ENCODE results near the gene PDHB. TPM values are rescaled to one million over a fixed set of nuclear protein-coding genes. Genes with fewer than 3 reads are reported as not detected.

Gene PDHB
- total and polyA plus RNA-seq, 2 donors, result 72.3 to 99.4 TPM

DNA sequence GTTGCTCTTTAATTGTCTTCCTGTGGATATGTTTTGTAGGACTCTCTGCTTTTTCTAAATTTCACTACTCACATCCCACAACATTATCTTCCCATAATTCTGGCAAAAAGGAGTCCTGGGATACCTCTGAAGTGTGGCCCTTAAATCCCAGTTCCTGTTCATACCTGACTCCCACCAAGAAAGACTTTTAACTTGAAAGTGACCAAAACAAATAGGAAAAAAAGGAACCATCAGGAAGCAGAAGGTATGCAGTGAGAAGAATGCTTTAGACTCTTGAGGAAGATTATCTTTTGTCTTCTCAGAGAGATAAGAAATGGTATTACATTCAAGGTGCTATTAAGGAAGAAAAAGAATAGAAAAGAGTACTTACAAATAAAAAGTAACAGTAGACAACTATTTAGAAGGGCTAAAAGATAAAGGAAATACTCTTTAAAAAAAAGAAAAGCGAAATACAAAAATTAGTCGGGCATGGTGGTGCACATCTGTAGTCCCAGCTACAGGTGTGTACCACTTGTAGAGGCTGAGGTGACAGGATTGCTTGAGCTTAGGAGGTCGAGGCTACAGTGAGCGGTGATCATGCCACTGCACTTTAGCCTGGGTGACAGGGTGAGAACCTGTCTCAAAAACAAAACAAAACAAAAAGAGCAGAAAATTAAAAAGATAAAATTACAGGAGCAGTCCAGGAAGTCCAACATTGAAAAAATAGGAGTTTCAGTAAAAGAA lies 54.1 kb downstream of the PDHB start:
- DNase-seq (ENCODE audit: extremely low spot score), result no peak
- H3K4me3 ChIP-seq (ENCODE audit: low read depth, low read length), result no peak overlapping the region
- H3K36me3 ChIP-seq (ENCODE audit: insufficient read depth), result no peaks in the 10 kb centered on the region
- WGBS, result 89% methylated on average over 4 of the region's 4 CpGs
- no peak overlapping the region for H3K27ac ChIP-seq (ENCODE audit: low read depth)
- H3K4me1 ChIP-seq (ENCODE audit: insufficient read depth), result no peaks in the 10 kb centered on the region

DNA sequence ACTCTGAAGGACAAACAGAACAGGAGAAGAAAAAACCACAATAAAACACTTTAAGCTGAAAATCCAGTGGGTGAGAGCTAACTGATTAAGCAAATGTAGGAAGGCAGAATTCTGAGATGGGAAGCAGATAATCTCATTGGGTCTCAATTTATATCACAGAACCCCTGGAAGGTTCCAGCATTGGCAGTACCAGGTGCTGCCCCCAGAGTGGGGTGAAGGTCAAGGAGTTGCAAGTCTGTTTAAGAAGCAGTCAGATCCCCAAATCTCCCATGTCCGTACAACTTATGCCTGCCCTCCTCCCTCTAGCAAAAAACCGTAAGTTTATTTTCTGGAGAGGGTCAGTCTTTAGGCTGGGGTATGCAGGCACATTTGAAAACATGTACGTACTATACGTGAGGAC lies 55.9 kb downstream of the PDHB start:
- WGBS, result 88% methylated on average over 4 of the region's 4 CpGs
- no peaks in the 10 kb centered on the region for H3K4me1 ChIP-seq (ENCODE audit: insufficient read depth)
- no peaks in the 10 kb centered on the region for H3K36me3 ChIP-seq (ENCODE audit: insufficient read depth)
- no peak overlapping the region for H3K27ac ChIP-seq (ENCODE audit: low read depth)
- H3K4me3 ChIP-seq (ENCODE audit: low read depth, low read length), result no peak overlapping the region
- no peak for DNase-seq (ENCODE audit: extremely low spot score)

Other genes with a start within 250 kb of the PDHB start
- 3.5 TPM for gene DNASE1L3, start 222.9 kb downstream of the PDHB start, total RNA-seq
- 5.4 TPM for gene DNASE1L3, start 222.9 kb downstream of the PDHB start, polyA plus RNA-seq
- 7.2 TPM for gene ABHD6, start 196.0 kb downstream of the PDHB start, total RNA-seq
- gene ABHD6, start 196.0 kb downstream of the PDHB start, polyA plus RNA-seq, result 8.8 TPM
- gene RPP14, start 127.6 kb downstream of the PDHB start, total RNA-seq, result 19.2 TPM
- gene RPP14, start 127.6 kb downstream of the PDHB start, polyA plus RNA-seq, result 9.4 TPM
- gene HTD2, start 127.3 kb downstream of the PDHB start, total RNA-seq, result 11.0 TPM
- 10.6 TPM for gene HTD2, start 127.3 kb downstream of the PDHB start, polyA plus RNA-seq
- gene PXK, start 100.9 kb downstream of the PDHB start, total RNA-seq, result 73.9 TPM
- 25.3 TPM for gene PXK, start 100.9 kb downstream of the PDHB start, polyA plus RNA-seq
- gene KCTD6, start 58.3 kb upstream of the PDHB start, total RNA-seq, result 28.2 TPM
- gene KCTD6, start 58.3 kb upstream of the PDHB start, polyA plus RNA-seq, result 10.7 TPM
- gene ACOX2, start 103.4 kb upstream of the PDHB start, total RNA-seq, result 28.8 TPM
- 25.7 TPM for gene ACOX2, start 103.4 kb upstream of the PDHB start, polyA plus RNA-seq
- gene FAM107A, start 143.6 kb upstream of the PDHB start, total RNA-seq, result 9.8 TPM
- 152 TPM for gene FAM107A, start 143.6 kb upstream of the PDHB start, polyA plus RNA-seq
- 6.5 TPM for gene FAM3D, start 232.9 kb upstream of the PDHB start, total RNA-seq
- gene FAM3D, start 232.9 kb upstream of the PDHB start, polyA plus RNA-seq, result 2.1 TPM